Skeletal muscle tissue (tissue), 4 donors: ENCODE results near the gene CBL. TPM values are rescaled to one million over a fixed set of nuclear protein-coding genes. Genes with fewer than 3 reads are reported as not detected.

Source experiments
- H3K27ac ChIP-seq: one replicate; pipeline ENCODE4 v1.7.0; 2013; ENCODE audit warnings: mild to moderate bottlenecking, low read depth, low read length, inconsistent platforms
- H3K27me3 ChIP-seq, 3 donors: one replicate each; pipeline ENCODE4 v1.7.0; 2013; ENCODE audit warnings: low read length in 3 of 3; ENCODE audit not compliant: control insufficient read depth in 3 of 3, insufficient read depth in 3 of 3
- H3K36me3 ChIP-seq, 3 donors: one replicate each; pipeline ENCODE4 v1.7.0; 2013; ENCODE audit warnings: low read length in 3 of 3; ENCODE audit not compliant: control insufficient read depth in 3 of 3, insufficient read depth in 3 of 3
- H3K4me1 ChIP-seq, 3 donors: one replicate each; pipeline ENCODE4 v1.7.0; 2013; ENCODE audit warnings: low read length in 3 of 3, mild to moderate bottlenecking in 3 of 3; ENCODE audit not compliant: control insufficient read depth in 3 of 3, insufficient read depth in 3 of 3
- H3K4me3 ChIP-seq, 3 donors: one replicate each; pipeline ENCODE4 v1.7.0; 2013; ENCODE audit warnings: low read length in 3 of 3
- H3K9ac ChIP-seq, 3 donors: one replicate each; pipeline ENCODE4 v1.7.0; 2013; ENCODE audit warnings: low read length in 3 of 3, mild to moderate bottlenecking in 3 of 3, moderate library complexity in 2 of 3, low read depth in 1 of 3
- H3K9me3 ChIP-seq, 3 donors: one replicate each; pipeline ENCODE4 v1.7.0; 2013; ENCODE audit warnings: low read length in 3 of 3; ENCODE audit not compliant: control insufficient read depth in 3 of 3
- total RNA-seq: library from RNA; depleted of rRNA; stranded (reverse); fragments of >200 nt; gene quantifications from one replicate; pipeline ENCODE4 v1.2.3, GENCODE V29; 2014
- donor health status: Osteomylitis.

The CBL gene
- total RNA-seq, 1 donor from 2014 or later: 9.9 TPM

DNA sequence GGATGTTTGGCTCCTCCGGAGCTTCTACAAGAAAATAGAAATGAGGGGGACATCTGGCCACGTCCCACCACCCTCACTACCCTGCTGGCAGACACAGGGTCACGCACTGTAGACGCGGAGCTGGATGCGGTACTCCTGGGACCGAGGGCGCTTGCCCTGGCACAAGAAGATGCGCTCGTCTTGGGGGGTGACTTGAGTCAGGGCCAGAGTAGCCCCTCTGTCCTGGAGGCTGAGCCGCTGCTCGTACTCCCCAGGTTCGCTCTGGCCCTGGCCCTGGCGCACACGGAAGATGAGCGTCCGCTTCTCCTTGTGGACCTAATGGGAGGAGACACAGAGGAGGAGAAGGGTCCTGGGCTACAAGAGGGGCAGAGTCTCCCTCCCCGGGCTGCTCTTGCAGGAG lies 108.6 kb downstream of the CBL start:
- Histone ChIP-seq H3K27ac (peak overlapping the region; percentile 44), H3K4me1 (peaks cover 41 to 52% (median 51%) of the 10 kb centered on the region in 3 donors), H3K9ac (peak overlapping the region in 2 of 3 donors; percentile 74 to 81), H3K9me3 (no peaks in the 10 kb centered on the region), H3K27me3 (peaks cover 0 to 9% (median 3%) of the 10 kb centered on the region in 3 donors), H3K4me3 (peak overlapping the region in 2 of 3 donors; percentile 70 to 77), H3K36me3 (peaks cover 7 to 22% (median 16%) of the 10 kb centered on the region in 3 donors)

- Histone ChIP-seq H3K4me3 (peak overlapping the region; percentile 70 to 77 (median 70)), H3K27me3 (peaks cover 0 to 9% (median 4%) of the 10 kb centered on the region in 3 donors), H3K9ac (peak overlapping the region; percentile 69 to 81 (median 74)), H3K9me3 (no peaks in the 10 kb centered on the region), H3K4me1 (peaks cover 41 to 53% (median 53%) of the 10 kb centered on the region in 3 donors), H3K27ac (peak overlapping the region; percentile 78), H3K36me3 (peaks cover 7 to 17% (median 16%) of the 10 kb centered on the region in 3 donors)
These were observed 109.2 kb downstream of the CBL start for GRCh38 chr11:119315131-119316015.

GRCh38 chr11:119316016-119316728 lies 110.0 kb downstream of the CBL start:
- peaks cover 2 to 12% (median 12%) of the 10 kb centered on the region in 3 donors for H3K36me3 ChIP-seq
- peak overlapping the region; percentile 69 to 81 (median 74) for H3K9ac ChIP-seq
- peaks cover 0 to 9% (median 8%) of the 10 kb centered on the region in 3 donors for H3K27me3 ChIP-seq
- peak overlapping the region; percentile 78 for H3K27ac ChIP-seq
- peaks cover 45 to 59% (median 52%) of the 10 kb centered on the region in 3 donors for H3K4me1 ChIP-seq
- H3K4me3 ChIP-seq: peak overlapping the region; percentile 70 to 77 (median 70)
- no peaks in the 10 kb centered on the region for H3K9me3 ChIP-seq

DNA sequence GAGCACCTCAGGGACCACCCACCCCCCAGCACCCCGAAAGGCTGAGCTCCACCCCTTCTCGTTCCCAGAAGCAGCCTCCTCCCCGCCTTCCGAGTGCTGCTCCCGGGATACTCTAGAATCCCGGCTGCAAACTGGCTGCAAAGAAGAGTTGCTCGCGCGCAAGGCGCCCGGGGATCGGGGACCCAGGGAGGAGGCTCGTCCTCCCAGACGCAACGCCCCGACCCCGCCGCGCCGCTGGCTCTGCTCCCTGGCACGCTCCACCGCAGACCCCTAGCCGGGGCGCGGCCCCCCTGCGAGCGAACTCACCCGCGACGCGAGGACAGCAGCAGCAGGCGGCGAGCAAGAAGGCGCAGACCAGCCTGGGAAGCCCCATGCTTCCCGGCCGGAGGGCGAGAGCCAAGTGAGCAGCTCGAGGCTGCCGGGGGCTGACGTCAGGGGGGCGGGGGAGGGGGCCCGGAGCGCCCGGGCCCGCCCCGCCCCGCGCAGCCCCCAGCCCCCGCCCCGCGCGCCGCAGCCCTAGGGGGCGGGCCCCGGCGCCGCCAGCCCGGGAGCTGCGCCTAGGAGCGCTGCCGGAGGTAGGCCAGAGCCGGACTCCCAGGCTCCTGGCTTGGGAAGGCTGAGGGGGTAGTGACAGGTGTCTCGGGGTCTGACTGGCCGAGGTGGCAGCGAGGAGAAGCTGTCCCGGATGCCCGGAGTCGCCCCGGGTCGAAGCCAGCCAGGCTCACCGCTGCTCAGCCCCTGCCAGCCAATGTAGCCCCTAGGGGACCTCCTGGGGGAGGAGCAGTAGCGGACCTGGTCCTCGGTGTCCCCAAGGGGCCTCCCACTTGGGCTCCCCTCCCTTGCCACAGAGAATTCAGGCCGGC lies 110.8 kb downstream of the CBL start, which contains the start of gene MCAM:
TSS of gene MCAM (minus strand) at position 402 of the 863 bp plus-strand sequence. CDS start at position 373, 29 bp downstream.
- peak within 1 kb of the TSS; percentile 84 for H3K27ac ChIP-seq
- peak within 1 kb of the TSS; percentile 70 to 77 (median 70) for H3K4me3 ChIP-seq
- H3K4me1 ChIP-seq: peaks cover 47 to 66% (median 59%) of the 10 kb centered on the region in 3 donors
- peaks cover 0 to 9% (median 8%) of the 10 kb centered on the region in 3 donors for H3K27me3 ChIP-seq
- peak within 1 kb of the TSS; percentile 69 to 81 (median 74) for H3K9ac ChIP-seq
- H3K36me3 ChIP-seq: peaks cover 0 to 9% (median 7%) of the 10 kb centered on the region in 3 donors
- H3K9me3 ChIP-seq: no peaks in the 10 kb centered on the region

- H3K9me3 ChIP-seq: no peaks in the 10 kb centered on the region
- H3K4me3 ChIP-seq: peak overlapping the region; percentile 30 to 63 (median 59)
- peaks cover 0 to 9% (median 8%) of the 10 kb centered on the region in 3 donors for H3K27me3 ChIP-seq
- peaks cover 47 to 62% (median 61%) of the 10 kb centered on the region in 3 donors for H3K4me1 ChIP-seq
- H3K36me3 ChIP-seq: peaks cover 0 to 6% (median 4%) of the 10 kb centered on the region in 3 donors
- H3K27ac ChIP-seq: peak overlapping the region; percentile 84
- H3K9ac ChIP-seq: peak overlapping the region; percentile 19 to 79 (median 74)
These were observed 111.6 kb downstream of the CBL start for GRCh38 chr11:119317592-119318239.

GRCh38 chr11:119318240-119319135 lies 112.3 kb downstream of the CBL start:
- H3K27me3 ChIP-seq: peaks cover 0 to 9% (median 8%) of the 10 kb centered on the region in 3 donors
- peak overlapping the region in 2 of 3 donors; percentile 17 to 79 for H3K9ac ChIP-seq
- peaks cover 0 to 4% (median 2%) of the 10 kb centered on the region in 3 donors for H3K36me3 ChIP-seq
- peaks cover 47 to 65% (median 59%) of the 10 kb centered on the region in 3 donors for H3K4me1 ChIP-seq
- H3K27ac ChIP-seq: peak overlapping the region; percentile 84
- H3K9me3 ChIP-seq: no peaks in the 10 kb centered on the region
- peak overlapping the region in 1 of 3 donors; percentile 45 for H3K4me3 ChIP-seq

GRCh38 chr11:119319136-119319699 lies 113.1 kb downstream of the CBL start:
- peak overlapping the region in 1 of 3 donors; percentile 45 for H3K4me3 ChIP-seq
- H3K9me3 ChIP-seq: no peaks in the 10 kb centered on the region
- peak overlapping the region; percentile 17 to 79 (median 27) for H3K9ac ChIP-seq
- peaks cover 0 to 9% (median 8%) of the 10 kb centered on the region in 3 donors for H3K27me3 ChIP-seq
- peaks cover 47 to 65% (median 59%) of the 10 kb centered on the region in 3 donors for H3K4me1 ChIP-seq
- peak overlapping the region; percentile 84 for H3K27ac ChIP-seq
- H3K36me3 ChIP-seq: peaks cover 0 to 4% (median 2%) of the 10 kb centered on the region in 3 donors

DNA sequence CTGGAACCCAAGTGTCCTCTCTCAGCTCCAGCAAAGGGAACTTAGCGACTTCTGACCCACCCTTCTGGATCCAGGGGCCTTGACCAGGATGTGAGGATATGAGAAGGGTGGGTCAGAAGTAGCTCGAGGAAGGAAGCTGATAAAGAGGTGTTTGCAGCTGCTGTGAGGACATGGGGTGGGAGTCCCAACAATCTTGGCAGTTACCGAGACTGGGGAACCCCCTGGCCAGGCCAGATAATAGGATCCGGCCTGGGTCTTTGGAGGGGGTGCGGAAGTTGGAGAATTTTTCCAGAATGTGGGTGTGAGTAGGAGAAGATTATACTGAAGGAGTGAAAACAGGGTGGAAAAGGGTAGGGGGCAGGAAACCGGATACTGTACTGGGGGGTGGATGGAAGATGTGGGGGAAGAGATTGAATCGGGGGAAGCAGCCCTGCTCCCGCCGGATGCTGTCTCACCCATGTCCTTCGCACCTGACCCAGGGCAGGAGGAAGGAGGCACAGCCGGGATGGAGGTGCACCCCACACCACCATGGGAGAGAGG lies 113.6 kb downstream of the CBL start:
- H3K27me3 ChIP-seq: peaks cover 0 to 9% (median 8%) of the 10 kb centered on the region in 3 donors
- H3K36me3 ChIP-seq: no peaks in the 10 kb centered on the region
- no peak overlapping the region for H3K4me3 ChIP-seq
- H3K9me3 ChIP-seq: no peaks in the 10 kb centered on the region
- peak overlapping the region in 2 of 3 donors; percentile 17 to 79 for H3K9ac ChIP-seq
- H3K4me1 ChIP-seq: peaks cover 47 to 65% (median 59%) of the 10 kb centered on the region in 3 donors
- peak overlapping the region; percentile 84 for H3K27ac ChIP-seq
